ENCODE measurements around the gene POLR3B. TPM values are rescaled to one million over a fixed set of nuclear protein-coding genes. Genes with fewer than 3 reads are reported as not detected.

POLR3B gene
- total RNA-seq, 1 experiment from 2014 or later, result 14.8 TPM

GRCh38 chr12:106428384-106428783 is 70.8 kb downstream of the POLR3B start:
- Histone ChIP-seq H3K9me3 (ENCODE audit: low read depth, low read length, poor library complexity, severe bottlenecking) (no peaks in the 10 kb centered on the region), H3K27ac (ENCODE audit: low read depth, low read length, poor library complexity, severe bottlenecking) (no peak overlapping the region), H3K4me3 (ENCODE audit: low read depth, low read length, poor library complexity, severe bottlenecking) (no peak overlapping the region), H3K4me1 (ENCODE audit: insufficient read depth, low read length, poor library complexity, severe bottlenecking) (no peaks in the 10 kb centered on the region), H3K36me3 (ENCODE audit: insufficient read depth, low read length, poor library complexity, severe bottlenecking) (no peaks in the 10 kb centered on the region), H3K27me3 (replicated peaks; ENCODE audit: insufficient read depth, low read depth, low read length, poor library complexity) (no peaks in the 10 kb centered on the region)
- TF ChIP-seq EZH2 (IDR thresholded peaks at IDR 0.05; ENCODE audit: borderline replicate concordance, low read depth, low read length, poor library complexity, severe bottlenecking) (no peak), CTCF (conservative IDR thresholded peaks at IDR 0.05; ENCODE audit: low read depth, low read length) (no peak)
- BruUV-seq (replicated peaks), result no TSS peak
- ChIA-PET CTCF (no interaction called here), POLR2A (ENCODE audit: low non-redundant PET) (no interaction called here)
- no peak for DNase-seq (ENCODE audit: low spot score)
- intact Hi-C loops (cut with micrococcal nuclease; ENCODE audit: unreplicated experiment), result no loop called here

GRCh38 chr12:106429043-106429552 is 71.5 kb downstream of the POLR3B start:
- no peak overlapping the region for H3K4me3 ChIP-seq (ENCODE audit: low read depth, low read length, poor library complexity, severe bottlenecking)
- POLR2A ChIA-PET (ENCODE audit: low non-redundant PET), result no interaction called here
- H3K36me3 ChIP-seq (ENCODE audit: insufficient read depth, low read length, poor library complexity, severe bottlenecking), result no peaks in the 10 kb centered on the region
- TF ChIP-seq EZH2 (IDR thresholded peaks at IDR 0.05; ENCODE audit: borderline replicate concordance, low read depth, low read length, poor library complexity, severe bottlenecking) (no peak), CTCF (conservative IDR thresholded peaks at IDR 0.05; ENCODE audit: low read depth, low read length) (no peak)
- no peaks in the 10 kb centered on the region for H3K9me3 ChIP-seq (ENCODE audit: low read depth, low read length, poor library complexity, severe bottlenecking)
- no peaks in the 10 kb centered on the region for H3K27me3 ChIP-seq (replicated peaks; ENCODE audit: insufficient read depth, low read depth, low read length, poor library complexity)
- no peak for DNase-seq (ENCODE audit: low spot score)
- no TSS peak for BruUV-seq (replicated peaks)
- H3K4me1 ChIP-seq (ENCODE audit: insufficient read depth, low read length, poor library complexity, severe bottlenecking), result no peaks in the 10 kb centered on the region
- intact Hi-C loops (cut with micrococcal nuclease; ENCODE audit: unreplicated experiment), result no loop called here
- CTCF ChIA-PET, result no interaction called here
- H3K27ac ChIP-seq (ENCODE audit: low read depth, low read length, poor library complexity, severe bottlenecking), result no peak overlapping the region

- ChIA-PET CTCF (no interaction called here), POLR2A (ENCODE audit: low non-redundant PET) (no interaction called here)
- Histone ChIP-seq H3K36me3 (ENCODE audit: insufficient read depth, low read length, poor library complexity, severe bottlenecking) (no peaks in the 10 kb centered on the region), H3K9me3 (ENCODE audit: low read depth, low read length, poor library complexity, severe bottlenecking) (no peaks in the 10 kb centered on the region), H3K4me3 (ENCODE audit: low read depth, low read length, poor library complexity, severe bottlenecking) (no peak overlapping the region), H3K4me1 (ENCODE audit: insufficient read depth, low read length, poor library complexity, severe bottlenecking) (no peaks in the 10 kb centered on the region), H3K27me3 (replicated peaks; ENCODE audit: insufficient read depth, low read depth, low read length, poor library complexity) (no peaks in the 10 kb centered on the region), H3K27ac (ENCODE audit: low read depth, low read length, poor library complexity, severe bottlenecking) (no peak overlapping the region)
- no TSS peak for BruUV-seq (replicated peaks)
- DNase-seq (ENCODE audit: low spot score), result no peak
- intact Hi-C loops (cut with micrococcal nuclease; ENCODE audit: unreplicated experiment), result no loop called here
- TF ChIP-seq EZH2 (IDR thresholded peaks at IDR 0.05; ENCODE audit: borderline replicate concordance, low read depth, low read length, poor library complexity, severe bottlenecking) (no peak), CTCF (conservative IDR thresholded peaks at IDR 0.05; ENCODE audit: low read depth, low read length) (no peak)
Measured at GRCh38 chr12:106429636-106430035, 72.1 kb downstream of the POLR3B start.
